Stimulated activated CD4-positive, alpha-beta T cell treated with anti-CD3 and anti-CD28 coated beads, Interleukin-2, amount 100 ng/mL, for 48 hours (primary cell): ENCODE data around the gene ZBTB3.
A peak's percentile ranks its signal among the peaks of the same experiment; 100 is the strongest.
"Not testable (repeated sequence)": the region's sequence is repeated elsewhere in the genome, so short reads cannot be mapped to it uniquely, and the experiment has no call there.

Experiments
- DNase-seq, 2 donors: peaks; one replicate each; pipeline ENCODE4 v3.0.0-alpha.2; 2020

ZBTB3 gene

GRCh38 chr11:62753736-62754603 lies at the start of gene ZBTB3:
ZBTB3 (minus strand) TSS chr11:62754160; CDS start chr11:62753664, 496 bp downstream.
- peak; percentile 96 to 97 for DNase-seq

- no peak for DNase-seq
Measured at GRCh38 chr11:62801071-62801470, 47.1 kb upstream of the ZBTB3 start.

- DNase-seq: no peak
Measured at GRCh38 chr11:62799486-62799885, 45.5 kb upstream of the ZBTB3 start.

- DNase-seq: no peak
Measured at GRCh38 chr11:62796281-62796680, 42.3 kb upstream of the ZBTB3 start.

GRCh38 chr11:62794201-62794775 lies 40.3 kb upstream of the ZBTB3 start:
- no peak for DNase-seq

- DNase-seq: no peak
Measured at GRCh38 chr11:62792202-62792575, 38.2 kb upstream of the ZBTB3 start.

- peak; percentile 84 to 87 for DNase-seq
Measured at GRCh38 chr11:62791501-62792201, 37.7 kb upstream of the ZBTB3 start, which contains the start of gene TMEM223. TMEM223 (minus strand) TSS chr11:62792006; CDS start chr11:62791994, 12 bp downstream.

- no peak for DNase-seq
Measured at GRCh38 chr11:62789576-62789975, 35.6 kb upstream of the ZBTB3 start.

- DNase-seq: no peak
Measured at GRCh38 chr11:62788991-62789390, 35.0 kb upstream of the ZBTB3 start.

- peak; percentile 95 to 99 for DNase-seq
Measured at GRCh38 chr11:62787005-62787759, 33.2 kb upstream of the ZBTB3 start, which contains the start of gene TMEM179B. TMEM179B (plus strand) TSS chr11:62787402; CDS start chr11:62787432, 30 bp downstream.

GRCh38 chr11:62786318-62787004 lies 32.5 kb upstream of the ZBTB3 start:
- DNase-seq: peak; percentile 79 to 82

GRCh38 chr11:62782753-62783152 lies 28.8 kb upstream of the ZBTB3 start:
- DNase-seq: no peak

GRCh38 chr11:62778441-62778840 lies 24.5 kb upstream of the ZBTB3 start:
- DNase-seq: no peak

- no peak for DNase-seq
Measured at GRCh38 chr11:62777389-62777788, 23.4 kb upstream of the ZBTB3 start.

GRCh38 chr11:62775646-62776045 lies 21.7 kb upstream of the ZBTB3 start:
- DNase-seq: no peak

GRCh38 chr11:62774407-62774806 lies 20.4 kb upstream of the ZBTB3 start:
- DNase-seq: no peak

GRCh38 chr11:62771144-62772021 lies 17.4 kb upstream of the ZBTB3 start, which contains the start of gene TAF6L:
TAF6L (plus strand) TSS chr11:62771396; CDS start chr11:62775784, 4,388 bp downstream.
- peak; percentile 94 to 97 for DNase-seq

- no peak for DNase-seq
Measured at GRCh38 chr11:62770778-62771143, 16.8 kb upstream of the ZBTB3 start.

- DNase-seq: not testable (repeated sequence)
Measured at GRCh38 chr11:62760867-62761227, 6.9 kb upstream of the ZBTB3 start.

- no peak for DNase-seq
Measured at GRCh38 chr11:62757846-62758788, 4.2 kb upstream of the ZBTB3 start.
